Esophagus muscularis mucosa (tissue), 4 donors: ENCODE data around the gene SLC3A2.

Source experiments
- EP300 ChIP-seq: sonication (generic); formaldehyde crosslinking; IDR thresholded peaks from one replicate; pipeline ENCODE4 v1.6.1; 2017; ENCODE audit warnings: antibody characterized with exemption
- POLR2A ChIP-seq: fragments of 450-650 bp; IDR thresholded peaks from one replicate; pipeline ENCODE4 v1.6.1; 2017; ENCODE audit warnings: antibody characterized with exemption, moderate library complexity, mild to moderate bottlenecking, low read depth
- POLR2AphosphoS5 ChIP-seq, 2 donors: sonication (generic); formaldehyde crosslinking; IDR thresholded peaks; one replicate each; pipeline ENCODE4 v1.6.1; 2017; ENCODE audit warnings: antibody characterized with exemption in 2 of 2
- TF ChIP-seq, protein P1 (sequence below), 3 experiments: fragments of 200-600 bp in 2 of 3; fragments of 450-650 bp in 1 of 3; sonication (generic) in 2 of 3; IDR thresholded peaks; one replicate each; pipeline ENCODE4 v1.5.1; 2017 to 2019; ENCODE audit warnings: antibody characterized with exemption in 3 of 3, mild to moderate bottlenecking in 2 of 3, moderate library complexity in 1 of 3

DNA sequence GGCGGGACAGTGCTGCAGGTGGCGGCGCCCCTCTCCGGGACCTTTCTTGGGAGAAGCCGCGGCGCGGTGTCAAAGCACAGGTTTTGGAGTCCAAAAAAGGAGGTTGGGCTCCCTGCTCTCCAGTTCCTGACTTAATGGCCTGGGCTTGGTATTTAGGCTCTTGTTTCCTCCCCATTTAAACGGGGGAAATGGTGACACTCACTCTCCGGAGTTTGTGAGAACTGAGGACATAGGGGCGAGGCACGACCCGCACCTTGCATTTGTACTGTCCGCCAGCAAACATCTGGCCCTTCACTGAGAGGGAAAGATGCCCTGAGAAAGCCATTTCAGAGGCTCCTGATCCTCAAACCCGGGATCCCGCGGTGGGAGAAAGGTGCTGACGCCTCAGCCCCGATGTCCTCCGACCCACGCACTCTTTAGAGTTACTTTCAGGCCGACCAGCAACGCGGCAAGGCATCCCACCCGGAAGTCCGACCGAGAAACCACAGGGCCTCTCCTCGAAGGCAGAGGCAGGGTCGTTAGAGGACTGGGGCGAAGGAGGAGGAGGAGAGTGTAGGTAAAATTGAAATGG, 38.4 kb upstream of the SLC3A2 start:
- TF ChIP-seq POLR2A (no peak), EP300 (no peak), POLR2AphosphoS5 (IDR thresholded peaks at IDR 0.05) (no peak)
- TF ChIP-seq, protein P1, sequence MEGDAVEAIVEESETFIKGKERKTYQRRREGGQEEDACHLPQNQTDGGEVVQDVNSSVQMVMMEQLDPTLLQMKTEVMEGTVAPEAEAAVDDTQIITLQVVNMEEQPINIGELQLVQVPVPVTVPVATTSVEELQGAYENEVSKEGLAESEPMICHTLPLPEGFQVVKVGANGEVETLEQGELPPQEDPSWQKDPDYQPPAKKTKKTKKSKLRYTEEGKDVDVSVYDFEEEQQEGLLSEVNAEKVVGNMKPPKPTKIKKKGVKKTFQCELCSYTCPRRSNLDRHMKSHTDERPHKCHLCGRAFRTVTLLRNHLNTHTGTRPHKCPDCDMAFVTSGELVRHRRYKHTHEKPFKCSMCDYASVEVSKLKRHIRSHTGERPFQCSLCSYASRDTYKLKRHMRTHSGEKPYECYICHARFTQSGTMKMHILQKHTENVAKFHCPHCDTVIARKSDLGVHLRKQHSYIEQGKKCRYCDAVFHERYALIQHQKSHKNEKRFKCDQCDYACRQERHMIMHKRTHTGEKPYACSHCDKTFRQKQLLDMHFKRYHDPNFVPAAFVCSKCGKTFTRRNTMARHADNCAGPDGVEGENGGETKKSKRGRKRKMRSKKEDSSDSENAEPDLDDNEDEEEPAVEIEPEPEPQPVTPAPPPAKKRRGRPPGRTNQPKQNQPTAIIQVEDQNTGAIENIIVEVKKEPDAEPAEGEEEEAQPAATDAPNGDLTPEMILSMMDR (IDR thresholded peaks at IDR 0.05) = no peak
